ENCODE measurements around the gene HCAR1.

The HCAR1 gene

DNA sequence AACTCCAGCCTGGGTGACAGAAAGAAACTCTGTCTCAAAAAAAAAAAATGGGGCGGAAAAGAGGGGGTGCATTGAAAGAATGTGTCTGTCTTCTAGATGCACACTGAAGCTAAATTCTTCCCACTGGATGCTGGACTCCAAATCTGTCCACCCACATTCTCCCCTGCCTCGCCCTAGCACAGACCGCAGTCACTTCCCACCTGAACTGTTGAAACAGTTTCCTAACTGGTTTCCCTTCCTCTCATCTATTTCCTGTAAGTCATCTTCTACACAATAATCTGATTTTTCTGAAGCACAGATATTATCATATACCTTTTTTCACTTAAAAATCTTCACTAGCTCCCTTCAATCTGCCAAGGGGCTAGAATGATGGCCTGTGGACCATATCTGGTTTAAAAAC, 1.5 kb upstream of the HCAR1 start:
- no peak overlapping the region for H3K4me3 ChIP-seq (ENCODE audit: low read length)
- DNase-seq (ENCODE audit: low read depth): no peak
- no peak for TF ChIP-seq CTCF (conservative IDR thresholded peaks at IDR 0.05; ENCODE audit: low read depth, low read length)

DNA sequence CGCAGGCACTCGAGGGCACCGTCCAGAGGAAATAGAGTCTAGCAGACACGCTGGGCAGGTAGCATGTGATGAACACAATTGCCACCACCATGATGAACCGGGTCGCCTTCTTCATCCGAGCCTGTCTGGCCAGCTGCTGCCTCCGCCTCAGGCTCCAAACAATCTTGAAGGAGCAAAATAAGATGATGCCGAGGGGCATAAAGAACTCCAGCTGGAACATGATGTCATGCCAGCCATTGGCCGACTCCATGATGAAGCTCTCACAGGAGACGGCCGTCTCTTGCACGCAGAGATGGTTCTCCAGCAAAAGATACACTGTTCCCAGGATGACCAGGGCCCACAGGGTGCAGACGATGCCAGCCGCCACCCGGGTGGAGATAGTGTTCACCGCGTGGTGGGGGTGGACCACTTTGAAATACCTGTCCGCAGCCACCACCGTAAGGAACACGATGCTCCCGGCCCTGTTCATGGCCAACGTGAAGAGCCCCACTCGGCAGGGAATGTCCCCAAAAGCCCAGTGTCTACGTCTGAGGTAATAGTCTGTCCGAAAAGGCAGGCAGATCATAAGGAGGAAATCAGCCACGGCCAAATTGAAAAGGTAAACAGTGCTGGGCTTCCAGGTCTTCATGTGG, 945 bp downstream of the HCAR1 start:
- H3K4me3 ChIP-seq (ENCODE audit: low read length): no peak overlapping the region
- TF ChIP-seq CTCF (conservative IDR thresholded peaks at IDR 0.05; ENCODE audit: low read depth, low read length): no peak

DNA sequence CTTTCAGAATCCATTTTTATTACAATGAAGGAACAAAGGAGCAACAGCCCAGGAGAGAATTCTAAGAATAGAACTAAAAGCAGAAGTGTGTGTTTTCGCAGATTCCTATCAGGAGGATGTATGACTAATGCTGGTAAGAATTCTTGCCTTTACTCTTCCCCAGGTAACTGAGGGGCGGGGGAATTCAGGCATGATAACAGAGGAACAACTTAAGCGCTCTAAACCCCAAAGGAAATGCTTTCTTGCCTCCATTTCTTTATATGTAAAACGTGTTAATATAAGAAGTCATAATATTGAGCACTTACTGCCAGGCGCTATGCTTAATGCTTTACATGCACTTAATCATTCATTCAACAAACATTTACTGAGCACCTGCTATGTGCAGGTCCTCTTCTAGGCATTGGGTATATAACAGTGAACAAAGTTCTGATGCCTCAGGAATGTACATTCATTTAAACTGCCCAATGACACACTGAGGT, 4.5 kb downstream of the HCAR1 start:
- no peak overlapping the region for H3K4me3 ChIP-seq (ENCODE audit: low read length)
- TF ChIP-seq CTCF (conservative IDR thresholded peaks at IDR 0.05; ENCODE audit: low read depth, low read length): no peak
- no peak for DNase-seq (ENCODE audit: low read depth)

More for the DNA sequence above, 945 bp downstream of the HCAR1 start:
- no peak for DNase-seq (ENCODE audit: low read depth)

DNA sequence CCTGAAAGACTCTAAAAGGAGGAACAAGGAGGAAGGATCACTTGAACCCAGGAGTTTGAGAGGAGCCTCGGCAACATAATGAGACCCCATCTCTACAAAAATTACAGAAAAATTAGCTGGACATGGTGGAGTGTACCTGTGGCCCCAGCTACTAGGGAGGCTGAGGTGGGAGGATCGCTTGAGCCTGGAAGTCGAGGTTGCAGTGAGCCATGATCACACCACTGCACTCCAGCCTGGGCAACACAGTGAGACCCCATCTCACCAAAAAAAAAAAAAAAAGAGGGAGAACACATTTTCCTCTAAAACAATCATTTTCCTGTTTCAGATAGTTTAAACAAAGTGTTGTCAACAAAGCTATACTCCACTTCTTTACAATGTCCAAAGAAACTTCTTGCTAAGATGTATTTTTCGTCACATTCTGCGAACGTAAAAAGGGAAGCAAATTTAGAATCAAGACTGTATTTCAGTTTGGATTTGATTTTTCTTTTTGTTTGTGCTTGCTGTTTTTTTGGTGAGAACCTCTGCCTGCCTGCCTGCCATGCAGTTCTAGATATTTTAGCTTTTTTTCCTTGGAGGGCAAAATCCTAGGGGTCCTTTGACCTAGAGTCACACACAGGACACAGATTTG, 5.1 kb downstream of the HCAR1 start:
- TF ChIP-seq CTCF (conservative IDR thresholded peaks at IDR 0.05; ENCODE audit: low read depth, low read length): no peak
- no peak overlapping the region for H3K4me3 ChIP-seq (ENCODE audit: low read length)
- no peak for DNase-seq (ENCODE audit: low read depth)

- no peak for DNase-seq (ENCODE audit: low read depth)
- no peak for TF ChIP-seq CTCF (conservative IDR thresholded peaks at IDR 0.05; ENCODE audit: low read depth, low read length)
- no peak overlapping the region for H3K4me3 ChIP-seq (ENCODE audit: low read length)
Observed at GRCh38 chr12:122724641-122725243, 5.9 kb downstream of the HCAR1 start.

DNA sequence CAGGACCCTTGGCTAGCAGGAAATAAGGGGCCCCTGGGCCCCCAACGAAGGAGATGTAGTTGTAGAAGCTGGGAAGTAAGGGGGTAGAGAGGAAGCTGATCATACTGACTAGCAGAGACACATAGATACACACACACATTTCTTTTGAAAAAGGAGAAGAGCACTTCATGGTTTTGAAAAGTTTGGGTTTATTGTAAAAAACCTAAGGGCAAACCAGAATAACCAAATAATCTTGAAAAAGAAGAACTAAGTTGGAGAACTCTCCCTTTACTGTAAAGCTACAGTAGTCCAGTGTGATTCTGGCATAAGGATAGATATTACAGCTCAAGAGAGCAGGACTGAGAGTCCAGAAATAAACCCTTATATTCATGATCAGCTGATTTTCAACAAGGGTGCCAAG, 8.3 kb downstream of the HCAR1 start:
- no peak overlapping the region for H3K4me3 ChIP-seq (ENCODE audit: low read length)
- DNase-seq (ENCODE audit: low read depth): no peak
- TF ChIP-seq CTCF (conservative IDR thresholded peaks at IDR 0.05; ENCODE audit: low read depth, low read length): no peak

Measured in retinal pigment epithelial cell (primary cell).